ENCODE measurements around the gene SH3BP2.

DNA sequence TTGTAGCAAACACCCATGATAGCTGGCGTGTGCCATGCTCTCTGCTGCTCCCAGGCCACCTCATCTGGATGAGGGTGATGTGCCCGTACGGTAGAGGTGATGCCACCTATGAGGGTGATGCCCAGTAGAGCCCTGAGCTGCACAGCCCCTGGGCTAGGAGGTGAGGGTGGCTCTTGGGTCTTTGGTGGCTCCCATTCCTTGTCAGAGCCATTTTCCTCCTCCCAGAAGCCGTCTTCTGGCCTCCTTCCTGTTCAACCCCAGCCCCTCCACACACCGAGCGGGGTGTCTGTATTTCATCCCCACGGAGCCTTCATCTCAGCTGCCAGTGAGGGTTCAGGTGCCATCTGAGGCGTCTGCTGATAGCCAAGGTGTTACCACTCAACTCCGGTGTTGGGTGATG is 24.8 kb upstream of the SH3BP2 start:
- TF ChIP-seq, protein P1, sequence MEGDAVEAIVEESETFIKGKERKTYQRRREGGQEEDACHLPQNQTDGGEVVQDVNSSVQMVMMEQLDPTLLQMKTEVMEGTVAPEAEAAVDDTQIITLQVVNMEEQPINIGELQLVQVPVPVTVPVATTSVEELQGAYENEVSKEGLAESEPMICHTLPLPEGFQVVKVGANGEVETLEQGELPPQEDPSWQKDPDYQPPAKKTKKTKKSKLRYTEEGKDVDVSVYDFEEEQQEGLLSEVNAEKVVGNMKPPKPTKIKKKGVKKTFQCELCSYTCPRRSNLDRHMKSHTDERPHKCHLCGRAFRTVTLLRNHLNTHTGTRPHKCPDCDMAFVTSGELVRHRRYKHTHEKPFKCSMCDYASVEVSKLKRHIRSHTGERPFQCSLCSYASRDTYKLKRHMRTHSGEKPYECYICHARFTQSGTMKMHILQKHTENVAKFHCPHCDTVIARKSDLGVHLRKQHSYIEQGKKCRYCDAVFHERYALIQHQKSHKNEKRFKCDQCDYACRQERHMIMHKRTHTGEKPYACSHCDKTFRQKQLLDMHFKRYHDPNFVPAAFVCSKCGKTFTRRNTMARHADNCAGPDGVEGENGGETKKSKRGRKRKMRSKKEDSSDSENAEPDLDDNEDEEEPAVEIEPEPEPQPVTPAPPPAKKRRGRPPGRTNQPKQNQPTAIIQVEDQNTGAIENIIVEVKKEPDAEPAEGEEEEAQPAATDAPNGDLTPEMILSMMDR (IDR thresholded peaks at IDR 0.05; ENCODE audit: poor library complexity, severe bottlenecking): no peak
- TF ChIP-seq EZH2 (IDR thresholded peaks at IDR 0.05; ENCODE audit: borderline replicate concordance, insufficient read depth, low read length, poor library complexity, severe bottlenecking) (no peak), POLR2AphosphoS5 (IDR thresholded peaks at IDR 0.05) (no peak), EP300 (conservative IDR thresholded peaks at IDR 0.05; ENCODE audit: poor library complexity, severe bottlenecking) (no peak), TAF1 (IDR thresholded peaks at IDR 0.05; ENCODE audit: low read depth) (no peak)

All from neural cell (in vitro differentiated cells).